PC-3 (cell line): ENCODE measurements around the gene MUC20. TPM values are rescaled to one million over a fixed set of nuclear protein-coding genes. Genes with fewer than 3 reads are reported as not detected.

Source experiments
- ATAC-seq: fragments of 200-7000 bp; cut with Tn5 transposase; 2 replicates; pipeline ENCODE4 v1.9.1; 2020; ENCODE audit warnings: mild to moderate bottlenecking, moderate library complexity
- BruUV-seq: library from RNA; stranded (reverse); fragments of 400-500 nt; replicated peaks from 2 replicates; lab custom pipeline; 2021; lab: Mats Ljungman, UMichigan
- CTCF ChIA-PET: fragments of 300-600 bp; sonication (Branson Sonifier 250); formaldehyde crosslinking; loops from one replicate; lab custom pipeline; 2022; ENCODE audit warnings: antibody characterized with exemption; lab: Charles Lee
- POLR2A ChIA-PET: fragments of 300-600 bp; sonication (Branson Sonifier 250); formaldehyde crosslinking; loops from one replicate; lab custom pipeline; 2022; ENCODE audit warnings: antibody characterized with exemption; ENCODE audit not compliant: unreplicated experiment; lab: Charles Lee
- DNase-seq: peaks from one replicate; pipeline ENCODE4 v3.0.0-alpha.2; 2015
- H2AFZ ChIP-seq: fragments of 300-600 bp; sonication (generic); 2 replicates; pipeline ENCODE4 v1.6.0; 2016; ENCODE audit warnings: antibody characterized with exemption, low read length
- H3F3A ChIP-seq: fragments of 300-600 bp; sonication (generic); one replicate; pipeline ENCODE4 v1.6.0; 2017; ENCODE audit warnings: antibody characterized with exemption, low read length, control low read depth, mild to moderate bottlenecking; ENCODE audit not compliant: unreplicated experiment
- H3K27ac ChIP-seq: fragments of 300-600 bp; sonication (generic); 2 replicates; pipeline ENCODE4 v1.5.1; 2016; ENCODE audit warnings: mild to moderate bottlenecking, low read length
- H3K27me3 ChIP-seq: fragments of 300-600 bp; sonication (generic); 2 replicates; pipeline ENCODE4 v1.6.1; 2016; ENCODE audit warnings: low read length, mixed read lengths
- H3K36me3 ChIP-seq: fragments of 300-600 bp; sonication (generic); 2 replicates; pipeline ENCODE4 v1.6.1; 2016; ENCODE audit warnings: low read depth, mixed run types, low read length, mixed read lengths
- H3K4me1 ChIP-seq: fragments of 300-600 bp; sonication (generic); 2 replicates; pipeline ENCODE4 v1.5.1; 2016; ENCODE audit warnings: low read length; ENCODE audit not compliant: insufficient read depth
- H3K4me2 ChIP-seq: fragments of 300-600 bp; sonication (generic); 2 replicates; pipeline ENCODE4 v1.6.0; 2016; ENCODE audit warnings: low read length
- H3K4me3 ChIP-seq: fragments of 300-600 bp; sonication (generic); 2 replicates; pipeline ENCODE4 v1.5.1; 2016; ENCODE audit warnings: mild to moderate bottlenecking, low read length, mixed read lengths
- H3K79me2 ChIP-seq: fragments of 300-600 bp; sonication (generic); 2 replicates; pipeline ENCODE4 v1.6.1; 2017; ENCODE audit warnings: low read length, mixed read lengths
- H3K9ac ChIP-seq: fragments of 300-600 bp; sonication (generic); 2 replicates; pipeline ENCODE4 v1.6.0; 2016; ENCODE audit warnings: mild to moderate bottlenecking, low read length
- H3K9me2 ChIP-seq: fragments of 300-600 bp; sonication (generic); replicated peaks from 2 replicates; pipeline ENCODE4 v1.6.1; 2016; ENCODE audit warnings: mixed run types, low read length, mixed read lengths
- H3K9me3 ChIP-seq: fragments of 300-600 bp; sonication (generic); 2 replicates; pipeline ENCODE4 v1.6.1; 2016; ENCODE audit warnings: low read length, mixed read lengths
- H4K20me1 ChIP-seq: fragments of 300-600 bp; sonication (generic); 2 replicates; pipeline ENCODE4 v1.6.1; 2016; ENCODE audit warnings: low read length, mixed read lengths
- CTCF ChIP-seq: fragments of 300-600 bp; sonication (generic); conservative IDR thresholded peaks from 2 replicates; pipeline ENCODE4 v1.5.1; 2017; ENCODE audit warnings: antibody characterized with exemption, low read depth, mild to moderate bottlenecking, low read length
- EZH2 ChIP-seq: fragments of 300-600 bp; sonication (generic); IDR thresholded peaks from one replicate; pipeline ENCODE4 v1.6.1; 2017; ENCODE audit warnings: antibody characterized with exemption, mild to moderate bottlenecking, low read length; ENCODE audit not compliant: unreplicated experiment
- EZH2phosphoT487 ChIP-seq: fragments of 300-600 bp; sonication (generic); IDR thresholded peaks from 2 replicates; pipeline ENCODE4 v1.6.1; 2018; ENCODE audit warnings: mild to moderate bottlenecking, antibody characterized with exemption, low read length, borderline replicate concordance
- intact Hi-C: fragments of 100-400 bp; cut with micrococcal nuclease; formaldehyde crosslinking; loops from 2 replicates; pipeline ENCODE4 v1.9.0; 2023
- total RNA-seq: library from RNA; depleted of rRNA; stranded (reverse); fragments of >200 nt; gene quantifications from 2 replicates; pipeline ENCODE4 v1.2.3, GENCODE V29; 2014

MUC20 gene
- total RNA-seq, 1 experiment from 2014 or later: 0.69 TPM

GRCh38 chr3:195744437-195744836, 23.7 kb downstream of the MUC20 start:
- no peak for TF ChIP-seq CTCF
- no peak for TF ChIP-seq EZH2
- TF ChIP-seq EZH2phosphoT487: no peak
- ChIA-PET POLR2A (no interaction called here), CTCF (no interaction called here)
- Histone ChIP-seq H3K4me2 (no peak overlapping the region), H3K36me3 (no peaks in the 10 kb centered on the region), H3K27ac (no peak overlapping the region), H3K4me1 (no peaks in the 10 kb centered on the region), H3K9me3 (no peaks in the 10 kb centered on the region), H4K20me1 (no peaks in the 10 kb centered on the region), H3K27me3 (peaks cover 7% of the 10 kb centered on the region; the same call in 1 of the 2 replicates), H3K9me2 (no peaks in the 10 kb centered on the region), H3K4me3 (no peak overlapping the region), H3F3A (no peaks in the 10 kb centered on the region), H2AFZ (no peak overlapping the region), H3K9ac (no peak overlapping the region), H3K79me2 (no peaks in the 10 kb centered on the region)
- DNase-seq: no peak
- no TSS peak for BruUV-seq
- intact Hi-C loops: loop anchor here (2.0 kb wide), 1 partner anchor 16 kb away; no protein-coding TSS in a partner anchor
- no peak for ATAC-seq

- Histone ChIP-seq H3K27me3 (peaks cover 7% of the 10 kb centered on the region; the same call in 1 of the 2 replicates), H3K79me2 (no peaks in the 10 kb centered on the region), H3K9me2 (no peaks in the 10 kb centered on the region), H3K9me3 (no peaks in the 10 kb centered on the region), H3K4me2 (no peak overlapping the region), H3K36me3 (no peaks in the 10 kb centered on the region), H4K20me1 (no peaks in the 10 kb centered on the region), H2AFZ (no peak overlapping the region), H3F3A (no peaks in the 10 kb centered on the region), H3K27ac (no peak overlapping the region), H3K9ac (no peak overlapping the region), H3K4me3 (no peak overlapping the region), H3K4me1 (no peaks in the 10 kb centered on the region)
- TF ChIP-seq EZH2phosphoT487 (no peak), CTCF (no peak)
- ChIA-PET CTCF (no interaction called here), POLR2A (no interaction called here)
- no TSS peak for BruUV-seq
- ATAC-seq (no peak), DNase-seq (no peak)
- intact Hi-C loops: no loop called here
These were observed 25.6 kb downstream of the MUC20 start for GRCh38 chr3:195746346-195746745.

GRCh38 chr3:195746751-195747150, 26.0 kb downstream of the MUC20 start:
- no peak for DNase-seq
- ChIA-PET CTCF (no interaction called here), POLR2A (no interaction called here)
- H3K4me3 ChIP-seq: no peak overlapping the region
- no peaks in the 10 kb centered on the region for H3K4me1 ChIP-seq
- H4K20me1 ChIP-seq: no peaks in the 10 kb centered on the region
- H3K27ac ChIP-seq: no peak overlapping the region
- H3K27me3 ChIP-seq: peaks cover 7% of the 10 kb centered on the region; the same call in 1 of the 2 replicates
- H3K9ac ChIP-seq: no peak overlapping the region
- no peaks in the 10 kb centered on the region for H3K9me3 ChIP-seq
- BruUV-seq: no TSS peak
- no peak for ATAC-seq
- no peak overlapping the region for H3K4me2 ChIP-seq
- H3K36me3 ChIP-seq: no peaks in the 10 kb centered on the region
- intact Hi-C loops: no loop called here
- no peaks in the 10 kb centered on the region for H3K9me2 ChIP-seq
- no peak overlapping the region for H2AFZ ChIP-seq
- no peaks in the 10 kb centered on the region for H3K79me2 ChIP-seq
- TF ChIP-seq EZH2phosphoT487 (no peak), EZH2 (no peak), CTCF (no peak)
- no peaks in the 10 kb centered on the region for H3F3A ChIP-seq
